ENCODE measurements around the gene SNAPC3. TPM values are rescaled to one million over a fixed set of nuclear protein-coding genes. Genes with fewer than 3 reads are reported as not detected.

SNAPC3 gene
- total and polyA plus RNA-seq, 3 experiments from 2014 or later = 14.9 to 26.8 (median 22.8) TPM

- H3K27ac ChIP-seq (ENCODE audit: low read depth, low read length) = no peak overlapping the region
- no peaks in the 10 kb centered on the region for H3K27me3 ChIP-seq (ENCODE audit: insufficient read depth, low read length, poor library complexity, severe bottlenecking)
- no peaks in the 10 kb centered on the region for H3K9me3 ChIP-seq (ENCODE audit: low read length)
- peaks cover 0 to 8% (median 4%) of the 10 kb centered on the region in 3 donors for H3K36me3 Mint-ChIP-seq
- no peaks in the 10 kb centered on the region for H3K4me1 ChIP-seq (ENCODE audit: insufficient read depth, low read length)
- no peaks in the 10 kb centered on the region for H3K36me3 ChIP-seq (ENCODE audit: insufficient read depth, low read length)
- ChIA-PET CTCF (no interaction called here), POLR2A (no interaction called here)
- peaks cover 0 to 8% (median 3%) of the 10 kb centered on the region in 5 donors for H3K9me3 Mint-ChIP-seq
- no peak overlapping the region for H3K4me3 ChIP-seq (ENCODE audit: low read length)
- H3K4me3 Mint-ChIP-seq = no peak overlapping the region
- no peak overlapping the region for H3K27ac Mint-ChIP-seq
- H3K4me1 Mint-ChIP-seq = peaks cover 0 to under 1% (median 0%) of the 10 kb centered on the region in 3 donors
- DNase-seq = no peak
- H3K27me3 Mint-ChIP-seq = peaks cover 3 to 4% of the 10 kb centered on the region in 2 donors
Observed at GRCh38 chr9:15403155-15403554, 19.5 kb upstream of the SNAPC3 start.

GRCh38 chr9:15404171-15404570, 18.5 kb upstream of the SNAPC3 start:
- Histone ChIP-seq H3K4me3 (ENCODE audit: low read length) (no peak overlapping the region), H3K9me3 (ENCODE audit: low read length) (no peaks in the 10 kb centered on the region), H3K4me1 (ENCODE audit: insufficient read depth, low read length) (no peaks in the 10 kb centered on the region), H3K36me3 (ENCODE audit: insufficient read depth, low read length) (no peaks in the 10 kb centered on the region), H3K27me3 (ENCODE audit: insufficient read depth, low read length, poor library complexity, severe bottlenecking) (no peaks in the 10 kb centered on the region), H3K27ac (ENCODE audit: low read depth, low read length) (no peak overlapping the region)
- H3K27ac Mint-ChIP-seq = no peak overlapping the region
- H3K36me3 Mint-ChIP-seq = peaks cover 0 to 8% (median 4%) of the 10 kb centered on the region in 3 donors
- no peak overlapping the region for H3K4me3 Mint-ChIP-seq
- DNase-seq = no peak
- H3K4me1 Mint-ChIP-seq = peaks cover 0 to 4% (median 0%) of the 10 kb centered on the region in 3 donors
- peaks cover 3 to 4% of the 10 kb centered on the region in 2 donors for H3K27me3 Mint-ChIP-seq
- CTCF ChIA-PET = interaction anchor here (0.6 kb wide), 1 partner anchor 29 kb away, joined by 4 read pairs; no protein-coding TSS in a partner anchor
- POLR2A ChIA-PET = no interaction called here
- H3K9me3 Mint-ChIP-seq = peaks cover 0 to 6% (median 3%) of the 10 kb centered on the region in 5 donors

- no peak overlapping the region for H3K27ac Mint-ChIP-seq
- Histone ChIP-seq H3K9me3 (ENCODE audit: low read length) (no peaks in the 10 kb centered on the region), H3K36me3 (ENCODE audit: insufficient read depth, low read length) (no peaks in the 10 kb centered on the region), H3K27ac (ENCODE audit: low read depth, low read length) (no peak overlapping the region), H3K4me3 (ENCODE audit: low read length) (no peak overlapping the region), H3K27me3 (ENCODE audit: insufficient read depth, low read length, poor library complexity, severe bottlenecking) (no peaks in the 10 kb centered on the region), H3K4me1 (ENCODE audit: insufficient read depth, low read length) (peaks cover under 1% of the 10 kb centered on the region)
- peak in 4 of 5 donors; percentile 20 to 51 (median 26) for DNase-seq
- no peaks in the 10 kb centered on the region for H3K9me3 Mint-ChIP-seq
- ChIA-PET POLR2A (no interaction called here), CTCF (interaction anchor here (0.9 to 1.4 kb wide), 5 partner anchors 62 to 204 kb away, joined by 3 to 4 read pairs (median 3); no protein-coding TSS in a partner anchor)
- H3K4me1 Mint-ChIP-seq = peaks cover 6 to 10% (median 10%) of the 10 kb centered on the region in 3 donors
- no peak overlapping the region for H3K4me3 Mint-ChIP-seq
- no peaks in the 10 kb centered on the region for H3K36me3 Mint-ChIP-seq
- peaks cover 0 to 3% of the 10 kb centered on the region in 2 donors for H3K27me3 Mint-ChIP-seq
Observed at GRCh38 chr9:15416880-15417279, 5.8 kb upstream of the SNAPC3 start.

- H3K27ac ChIP-seq (ENCODE audit: low read depth, low read length) = no peak overlapping the region
- Mint-ChIP-seq H3K4me3 (no peak overlapping the region), H3K36me3 (peaks cover 0 to 3% (median 0%) of the 10 kb centered on the region in 3 donors), H3K27me3 (peaks cover 0 to 6% of the 10 kb centered on the region in 2 donors), H3K9me3 (no peaks in the 10 kb centered on the region), H3K4me1 (peaks cover 6 to 11% (median 8%) of the 10 kb centered on the region in 3 donors), H3K27ac (no peak overlapping the region)
- CTCF ChIA-PET = no interaction called here
- peaks cover 6% of the 10 kb centered on the region for H3K4me1 ChIP-seq (ENCODE audit: insufficient read depth, low read length)
- POLR2A ChIA-PET = no interaction called here
- no peak overlapping the region for H3K4me3 ChIP-seq (ENCODE audit: low read length)
- no peak for DNase-seq
- H3K36me3 ChIP-seq (ENCODE audit: insufficient read depth, low read length) = no peaks in the 10 kb centered on the region
- H3K9me3 ChIP-seq (ENCODE audit: low read length) = no peaks in the 10 kb centered on the region
- H3K27me3 ChIP-seq (ENCODE audit: insufficient read depth, low read length, poor library complexity, severe bottlenecking) = no peaks in the 10 kb centered on the region
Observed at GRCh38 chr9:15417626-15418025, 5.0 kb upstream of the SNAPC3 start.

- POLR2A ChIA-PET = interaction anchor here (0.6 kb wide), 1 partner anchor 33 kb away, joined by 4 read pairs; no protein-coding TSS in a partner anchor
- peaks cover 29 to 34% (median 32%) of the 10 kb centered on the region in 3 donors for H3K4me1 Mint-ChIP-seq
- Histone ChIP-seq H3K9me3 (ENCODE audit: low read length) (no peaks in the 10 kb centered on the region), H3K4me1 (ENCODE audit: insufficient read depth, low read length) (peaks cover 25% of the 10 kb centered on the region), H3K27ac (ENCODE audit: low read depth, low read length) (no peak overlapping the region), H3K4me3 (ENCODE audit: low read length) (no peak overlapping the region), H3K27me3 (ENCODE audit: insufficient read depth, low read length, poor library complexity, severe bottlenecking) (no peaks in the 10 kb centered on the region), H3K36me3 (ENCODE audit: insufficient read depth, low read length) (peaks cover 5% of the 10 kb centered on the region)
- H3K9me3 Mint-ChIP-seq = no peaks in the 10 kb centered on the region
- H3K4me3 Mint-ChIP-seq = peak overlapping the region in 3 of 7 donors; percentile 53 to 99 (median 72)
- CTCF ChIA-PET = no interaction called here
- peaks cover 0 to 6% of the 10 kb centered on the region in 2 donors for H3K27me3 Mint-ChIP-seq
- peak overlapping the region in 3 of 8 donors; percentile 37 to 46 (median 41) for H3K27ac Mint-ChIP-seq
- no peak for DNase-seq
- peaks cover 5 to 27% (median 10%) of the 10 kb centered on the region in 3 donors for H3K36me3 Mint-ChIP-seq
Observed at GRCh38 chr9:15420796-15421195, 1.9 kb upstream of the SNAPC3 start.

GRCh38 chr9:15421532-15421931, 1.1 kb upstream of the SNAPC3 start:
- DNase-seq = no peak
- Histone ChIP-seq H3K4me1 (ENCODE audit: insufficient read depth, low read length) (peaks cover 25% of the 10 kb centered on the region), H3K9me3 (ENCODE audit: low read length) (no peaks in the 10 kb centered on the region), H3K27ac (ENCODE audit: low read depth, low read length) (no peak overlapping the region), H3K36me3 (ENCODE audit: insufficient read depth, low read length) (peaks cover 9% of the 10 kb centered on the region), H3K4me3 (ENCODE audit: low read length) (no peak overlapping the region), H3K27me3 (ENCODE audit: insufficient read depth, low read length, poor library complexity, severe bottlenecking) (no peaks in the 10 kb centered on the region)
- Mint-ChIP-seq H3K27ac (peak overlapping the region in 5 of 8 donors; percentile 46 to 96 (median 94)), H3K9me3 (no peaks in the 10 kb centered on the region), H3K27me3 (peaks cover 0 to 6% of the 10 kb centered on the region in 2 donors), H3K4me3 (peak overlapping the region; percentile 91 to 99 (median 93)), H3K4me1 (peaks cover 34 to 41% (median 40%) of the 10 kb centered on the region in 3 donors), H3K36me3 (peaks cover 10 to 34% (median 14%) of the 10 kb centered on the region in 3 donors)
- ChIA-PET CTCF (interaction anchor here (1.1 kb wide), 1 partner anchor 144 kb away, joined by 3 read pairs; no protein-coding TSS in a partner anchor), POLR2A (interaction anchor here (0.6 kb wide), 1 partner anchor 23 kb away, joined by 4 read pairs; no protein-coding TSS in a partner anchor)

- peak overlapping the region; percentile 91 to 99 (median 93) for H3K4me3 Mint-ChIP-seq
- H3K36me3 ChIP-seq (ENCODE audit: insufficient read depth, low read length) = peaks cover 9% of the 10 kb centered on the region
- H3K36me3 Mint-ChIP-seq = peaks cover 10 to 36% (median 14%) of the 10 kb centered on the region in 3 donors
- H3K27ac ChIP-seq (ENCODE audit: low read depth, low read length) = peak overlapping the region; percentile 76
- peak overlapping the region; percentile 88 for H3K4me3 ChIP-seq (ENCODE audit: low read length)
- peaks cover 0 to 6% of the 10 kb centered on the region in 2 donors for H3K27me3 Mint-ChIP-seq
- H3K9me3 Mint-ChIP-seq = no peaks in the 10 kb centered on the region
- H3K27ac Mint-ChIP-seq = peak overlapping the region; percentile 83 to 97 (median 94)
- H3K27me3 ChIP-seq (ENCODE audit: insufficient read depth, low read length, poor library complexity, severe bottlenecking) = no peaks in the 10 kb centered on the region
- no peaks in the 10 kb centered on the region for H3K9me3 ChIP-seq (ENCODE audit: low read length)
- H3K4me1 ChIP-seq (ENCODE audit: insufficient read depth, low read length) = peaks cover 25% of the 10 kb centered on the region
- peaks cover 36 to 45% (median 44%) of the 10 kb centered on the region in 3 donors for H3K4me1 Mint-ChIP-seq
- ChIA-PET CTCF (interaction anchor here (1.1 to 2.3 kb wide), 3 partner anchors 115 to 210 kb away, joined by 3 to 6 read pairs (median 3); partner anchors contain the start of gene TTC39B), POLR2A (interaction anchor here (0.5 to 0.6 kb wide), 2 partner anchors 24 to 221 kb away, joined by 3 to 4 read pairs; no protein-coding TSS in a partner anchor)
- no peak for DNase-seq
Observed at GRCh38 chr9:15421990-15422371, 695 bp upstream of the SNAPC3 start.
